PC-9 (cell line): Measurements from ENCODE around the gene RREB1. TPM values are rescaled to one million over a fixed set of nuclear protein-coding genes. Genes with fewer than 3 reads are reported as not detected.

ENCODE experiments used
- Bru-seq: library from RNA; stranded (reverse); fragments of 400-500 nt; gene quantifications from one replicate; lab custom pipeline; 2021; lab: Mats Ljungman, UMichigan
- BruChase-seq, 2 experiments: library from RNA; stranded (reverse); fragments of 400-500 nt; gene quantifications; one replicate each; lab custom pipeline; 2021; lab: Mats Ljungman, UMichigan
- BruUV-seq: library from RNA; stranded (reverse); fragments of 400-500 nt; replicated peaks from 2 replicates; lab custom pipeline; 2021; lab: Mats Ljungman, UMichigan
- CTCF ChIA-PET: fragments of 300-600 bp; sonication (Branson Sonifier 250); formaldehyde crosslinking; loops from one replicate; lab custom pipeline; 2022; ENCODE audit warnings: antibody characterized with exemption; lab: Charles Lee
- POLR2A ChIA-PET: fragments of 300-600 bp; sonication (Branson Sonifier 250); formaldehyde crosslinking; loops from one replicate; lab custom pipeline; 2022; ENCODE audit warnings: antibody characterized with exemption; ENCODE audit not compliant: unreplicated experiment; lab: Charles Lee
- DNase-seq, 2 experiments: peaks; one replicate each; pipeline versions ENCODE4 v3.0.0 to v3.0.0-alpha.2; 2015 to 2022; ENCODE audit warnings: mixed read lengths in 1 of 2
- H2AFZ ChIP-seq: fragments of 200-600 bp; sonication (generic); 2 replicates; pipeline ENCODE4 v1.8.1; 2017; ENCODE audit warnings: antibody characterized with exemption
- H3F3A ChIP-seq: fragments of 200-600 bp; sonication (generic); 2 replicates; pipeline ENCODE4 v1.8.1; 2017; ENCODE audit warnings: antibody characterized with exemption, mild to moderate bottlenecking, low read depth; ENCODE audit not compliant: insufficient read depth
- H3K27ac ChIP-seq: fragments of 200-600 bp; sonication (generic); 2 replicates; pipeline ENCODE4 v1.6.1; 2016; ENCODE audit warnings: mixed run types
- H3K27me3 ChIP-seq: fragments of 200-600 bp; sonication (generic); 2 replicates; pipeline ENCODE4 v1.6.1; 2016; ENCODE audit warnings: low read depth, mixed run types; ENCODE audit not compliant: insufficient read depth
- H3K36me3 ChIP-seq: fragments of 200-600 bp; sonication (generic); 2 replicates; pipeline ENCODE4 v1.6.1; 2016; ENCODE audit warnings: low read depth, mixed run types
- H3K4me1 ChIP-seq: fragments of 200-600 bp; sonication (generic); replicated peaks from 2 replicates; pipeline ENCODE4 v1.6.1; 2016; ENCODE audit warnings: mixed run types; ENCODE audit not compliant: insufficient read depth
- H3K4me2 ChIP-seq: fragments of 200-600 bp; sonication (generic); 2 replicates; pipeline ENCODE4 v1.6.1; 2017; ENCODE audit warnings: mixed run types
- H3K4me3 ChIP-seq: fragments of 200-600 bp; sonication (generic); 2 replicates; pipeline ENCODE4 v1.6.1; 2016; ENCODE audit warnings: mixed run types
- H3K79me2 ChIP-seq: fragments of 200-600 bp; sonication (generic); 2 replicates; pipeline ENCODE4 v1.6.1; 2017; ENCODE audit warnings: low read depth, mixed run types
- H3K9me2 ChIP-seq: fragments of 200-600 bp; sonication (generic); 2 replicates; pipeline ENCODE4 v1.8.1; 2017; ENCODE audit warnings: mild to moderate bottlenecking; ENCODE audit not compliant: insufficient read depth
- H3K9me3 ChIP-seq: fragments of 200-600 bp; sonication (generic); 2 replicates; pipeline ENCODE4 v1.8.1; 2016; ENCODE audit warnings: low read depth; ENCODE audit not compliant: insufficient read depth
- H4K20me1 ChIP-seq: fragments of 200-600 bp; sonication (generic); 2 replicates; pipeline ENCODE4 v1.8.1; 2017; ENCODE audit not compliant: insufficient read depth
- EZH2 ChIP-seq: fragments of 200-600 bp; sonication (generic); IDR thresholded peaks from 2 replicates; pipeline ENCODE4 v1.8.0; 2017; ENCODE audit warnings: antibody characterized with exemption, low read depth
- intact Hi-C: fragments of 100-400 bp; cut with micrococcal nuclease; formaldehyde crosslinking; loops from one replicate; pipeline ENCODE4 v1.10.0; 2022; ENCODE audit not compliant: unreplicated experiment
- long read RNA-seq: library from polyadenylated mRNA; stranded (forward); transcript quantifications from one replicate; pipeline ENCODE4 v2.0.0, GENCODE V29; 2022
- total RNA-seq: library from RNA; stranded (reverse); gene quantifications from 2 replicates; pipeline ENCODE4 v1.2.3, GENCODE V29; 2021
- TF ChIP-seq, protein P1 (sequence below): fragments of 200-600 bp; sonication (generic); conservative IDR thresholded peaks from 2 replicates; pipeline ENCODE4 v1.6.1; 2017; ENCODE audit warnings: mixed run types, antibody characterized with exemption, mild to moderate bottlenecking, moderate library complexity

The RREB1 gene, protein sequence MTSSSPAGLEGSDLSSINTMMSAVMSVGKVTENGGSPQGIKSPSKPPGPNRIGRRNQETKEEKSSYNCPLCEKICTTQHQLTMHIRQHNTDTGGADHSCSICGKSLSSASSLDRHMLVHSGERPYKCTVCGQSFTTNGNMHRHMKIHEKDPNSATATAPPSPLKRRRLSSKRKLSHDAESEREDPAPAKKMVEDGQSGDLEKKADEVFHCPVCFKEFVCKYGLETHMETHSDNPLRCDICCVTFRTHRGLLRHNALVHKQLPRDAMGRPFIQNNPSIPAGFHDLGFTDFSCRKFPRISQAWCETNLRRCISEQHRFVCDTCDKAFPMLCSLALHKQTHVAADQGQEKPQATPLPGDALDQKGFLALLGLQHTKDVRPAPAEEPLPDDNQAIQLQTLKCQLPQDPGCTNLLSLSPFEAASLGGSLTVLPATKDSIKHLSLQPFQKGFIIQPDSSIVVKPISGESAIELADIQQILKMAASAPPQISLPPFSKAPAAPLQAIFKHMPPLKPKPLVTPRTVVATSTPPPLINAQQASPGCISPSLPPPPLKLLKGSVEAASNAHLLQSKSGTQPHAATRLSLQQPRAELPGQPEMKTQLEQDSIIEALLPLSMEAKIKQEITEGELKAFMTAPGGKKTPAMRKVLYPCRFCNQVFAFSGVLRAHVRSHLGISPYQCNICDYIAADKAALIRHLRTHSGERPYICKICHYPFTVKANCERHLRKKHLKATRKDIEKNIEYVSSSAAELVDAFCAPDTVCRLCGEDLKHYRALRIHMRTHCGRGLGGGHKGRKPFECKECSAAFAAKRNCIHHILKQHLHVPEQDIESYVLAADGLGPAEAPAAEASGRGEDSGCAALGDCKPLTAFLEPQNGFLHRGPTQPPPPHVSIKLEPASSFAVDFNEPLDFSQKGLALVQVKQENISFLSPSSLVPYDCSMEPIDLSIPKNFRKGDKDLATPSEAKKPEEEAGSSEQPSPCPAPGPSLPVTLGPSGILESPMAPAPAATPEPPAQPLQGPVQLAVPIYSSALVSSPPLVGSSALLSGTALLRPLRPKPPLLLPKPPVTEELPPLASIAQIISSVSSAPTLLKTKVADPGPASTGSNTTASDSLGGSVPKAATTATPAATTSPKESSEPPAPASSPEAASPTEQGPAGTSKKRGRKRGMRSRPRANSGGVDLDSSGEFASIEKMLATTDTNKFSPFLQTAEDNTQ (N-terminal part only)
- total RNA-seq (29.2 and 38.4 TPM in 2 replicates), Bru-seq, nascent RNA (percentile 85 among the genes with signal in this experiment), BruChase-seq, experiment 1, labeled RNA remaining after a 2-hour chase (percentile 74 among the genes with signal in this experiment), BruChase-seq, experiment 2, labeled RNA remaining after a 6-hour chase (percentile 75 among the genes with signal in this experiment)
- long read RNA-seq, partial matches to known transcripts: 10 of 11 reads
- long read RNA-seq, other reads (novel, unspliced or antisense): 1 of 11 reads

GRCh38 chr6:7107578-7108195 is at the start of gene RREB1:
Gene RREB1, plus strand, starts transcription at chr6:7107961. Its CDS starts 73,951 bp downstream, at chr6:7181912.
- Histone ChIP-seq H3K27me3 (no peaks in the 10 kb centered on the region), H3F3A (peaks cover 7% of the 10 kb centered on the region; the same call in 1 of the 2 replicates), H3K36me3 (no peaks in the 10 kb centered on the region), H3K4me2 (peak within 1 kb of the TSS; percentile 87), H4K20me1 (no peaks in the 10 kb centered on the region), H3K9me2 (no peaks in the 10 kb centered on the region), H3K27ac (peak within 1 kb of the TSS; percentile 69), H2AFZ (peak within 1 kb of the TSS; percentile 89), H3K4me3 (peak within 1 kb of the TSS; percentile 90), H3K79me2 (peaks cover 43% of the 10 kb centered on the region), H3K4me1 (peaks cover 29% of the 10 kb centered on the region), H3K9me3 (no peaks in the 10 kb centered on the region)
- no peak for TF ChIP-seq EZH2
- ChIA-PET POLR2A (no interaction called here), CTCF (no interaction called here)
- intact Hi-C loops: loop anchor here (1.0 to 5.0 kb wide), 7 partner anchors 33 to 429 kb away; no protein-coding TSS in a partner anchor
- BruUV-seq: TSS peak; percentile 16
- DNase-seq: peak in 1 of 2 experiments; percentile 40

DNA sequence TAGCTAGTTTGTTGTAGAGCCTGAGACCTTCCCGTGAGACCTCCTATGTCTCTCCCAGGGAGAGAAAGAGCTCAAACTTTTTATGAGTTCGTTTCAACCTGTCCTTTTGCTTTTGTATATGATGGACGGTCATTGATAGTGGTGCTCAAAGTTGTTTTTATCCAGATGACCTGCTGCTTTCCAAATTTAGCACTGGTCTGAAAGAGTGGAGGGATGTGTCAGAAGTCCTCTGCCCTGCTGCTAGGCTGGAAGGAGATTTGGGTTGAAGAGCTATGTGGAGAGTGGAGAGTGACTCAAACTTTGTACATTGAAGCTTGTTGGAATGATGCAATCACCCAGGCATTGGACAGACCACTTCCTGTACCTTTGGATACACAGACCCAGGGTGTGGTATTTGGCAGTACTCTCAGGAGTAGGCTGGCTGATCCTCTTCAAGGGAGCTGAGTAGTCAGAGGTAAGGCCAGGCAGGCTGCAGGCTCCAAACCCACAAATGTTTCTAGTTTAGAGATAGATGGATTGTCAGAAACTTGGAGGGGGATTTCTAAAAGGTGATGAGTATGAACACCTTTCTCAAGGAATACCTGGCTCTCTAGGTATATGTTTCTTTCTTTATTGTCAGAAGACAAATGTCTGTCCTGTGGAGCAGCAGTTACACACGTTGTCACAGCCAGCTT is 49.4 kb upstream of the RREB1 start:
- Histone ChIP-seq H3K4me1 (peaks cover 48% of the 10 kb centered on the region), H3K9me2 (no peaks in the 10 kb centered on the region), H3K9me3 (no peaks in the 10 kb centered on the region), H3K79me2 (no peaks in the 10 kb centered on the region), H3F3A (peaks cover 41% of the 10 kb centered on the region), H2AFZ (no peak overlapping the region), H3K27me3 (no peaks in the 10 kb centered on the region), H3K4me3 (no peak overlapping the region), H3K4me2 (peak overlapping the region; percentile 48), H3K27ac (peak overlapping the region; percentile 87), H3K36me3 (no peaks in the 10 kb centered on the region), H4K20me1 (no peaks in the 10 kb centered on the region)
- intact Hi-C loops: loop anchor here (2.0 to 10.0 kb wide), 4 partner anchors 50 to 334 kb away; no protein-coding TSS in a partner anchor
- ChIA-PET CTCF (interaction anchor here (0.6 to 1.2 kb wide), 6 partner anchors 22 to 363 kb away, joined by 3 to 13 read pairs (median 5); no protein-coding TSS in a partner anchor), POLR2A (interaction anchor here (0.5 to 0.7 kb wide), 6 partner anchors 26 to 352 kb away, joined by 3 to 9 read pairs (median 4); no protein-coding TSS in a partner anchor)
- no peak for TF ChIP-seq EZH2
- TF ChIP-seq, protein P1, sequence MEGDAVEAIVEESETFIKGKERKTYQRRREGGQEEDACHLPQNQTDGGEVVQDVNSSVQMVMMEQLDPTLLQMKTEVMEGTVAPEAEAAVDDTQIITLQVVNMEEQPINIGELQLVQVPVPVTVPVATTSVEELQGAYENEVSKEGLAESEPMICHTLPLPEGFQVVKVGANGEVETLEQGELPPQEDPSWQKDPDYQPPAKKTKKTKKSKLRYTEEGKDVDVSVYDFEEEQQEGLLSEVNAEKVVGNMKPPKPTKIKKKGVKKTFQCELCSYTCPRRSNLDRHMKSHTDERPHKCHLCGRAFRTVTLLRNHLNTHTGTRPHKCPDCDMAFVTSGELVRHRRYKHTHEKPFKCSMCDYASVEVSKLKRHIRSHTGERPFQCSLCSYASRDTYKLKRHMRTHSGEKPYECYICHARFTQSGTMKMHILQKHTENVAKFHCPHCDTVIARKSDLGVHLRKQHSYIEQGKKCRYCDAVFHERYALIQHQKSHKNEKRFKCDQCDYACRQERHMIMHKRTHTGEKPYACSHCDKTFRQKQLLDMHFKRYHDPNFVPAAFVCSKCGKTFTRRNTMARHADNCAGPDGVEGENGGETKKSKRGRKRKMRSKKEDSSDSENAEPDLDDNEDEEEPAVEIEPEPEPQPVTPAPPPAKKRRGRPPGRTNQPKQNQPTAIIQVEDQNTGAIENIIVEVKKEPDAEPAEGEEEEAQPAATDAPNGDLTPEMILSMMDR: no peak
- peak; percentile 82 to 95 for DNase-seq
- BruUV-seq: no TSS peak
